GM12878 (cell line): Measurements from ENCODE around the gene CRMP1. TPM values are rescaled to one million over a fixed set of nuclear protein-coding genes. Genes with fewer than 3 reads are reported as not detected.

Experiments used
- ATAC-seq: fragments of 200-7000 bp; cut with Tn5 transposase; 3 replicates; pipeline ENCODE4 v1.9.1; 2020; ENCODE audit warnings: mild to moderate bottlenecking, moderate library complexity
- BruUV-seq: library from RNA; stranded (reverse); fragments of 400-500 nt; replicated peaks from 2 replicates; lab custom pipeline; 2021; lab: Mats Ljungman, UMichigan
- CTCF ChIA-PET: fragments of 300-600 bp; sonication (Branson Sonifier 250); formaldehyde crosslinking; extraction: SDS; loops from one replicate; lab custom pipeline; 2021; ENCODE audit warnings: inconsistent platforms; lab: Yijun Ruan, JAX
- POLR2A ChIA-PET: fragments of 350-600 bp; formaldehyde crosslinking; extraction: SDS; loops from one replicate; lab custom pipeline; 2021; ENCODE audit warnings: inconsistent platforms; lab: Charles Lee
- RAD21 ChIA-PET: fragments of 300-600 bp; sonication (Branson Sonifier 250); formaldehyde crosslinking; loops from one replicate; lab custom pipeline; 2023; ENCODE audit warnings: antibody characterized with exemption; ENCODE audit not compliant: unreplicated experiment; lab: Charles Lee
- SMC1A ChIA-PET: fragments of 300-600 bp; sonication (Branson Sonifier 250); formaldehyde crosslinking; loops from one replicate; lab custom pipeline; 2023; ENCODE audit not compliant: unreplicated experiment, uncharacterized antibody; lab: Charles Lee
- DNase-seq: peaks from one replicate; pipeline ENCODE4 v3.0.0-alpha.2; 2011; ENCODE audit warnings: low read depth, low spot score
- FAIRE-seq: peaks from 3 replicates; lab custom pipeline; 2011; peaks lifted over from hg19 to GRCh38; lab: Jason Lieb, UNC
- H2AFZ ChIP-seq: 2 replicates; pipeline ENCODE4 v1.6.0; 2011; ENCODE audit warnings: low read depth, low read length, control low read depth; ENCODE audit not compliant: control insufficient read depth
- H3K27ac ChIP-seq: 2 replicates; pipeline ENCODE4 v1.5.1; 2011; ENCODE audit warnings: control low read depth; ENCODE audit not compliant: control insufficient read depth, insufficient read depth
- H3K27me3 ChIP-seq, 2 experiments: replicated peaks in 1 of 2; 2 replicates each; pipeline versions ENCODE4 v1.6.0 to v1.6.1; 2011; ENCODE audit warnings: low read length in 1 of 2; ENCODE audit not compliant: control insufficient read depth in 2 of 2, insufficient read depth in 2 of 2
- H3K36me3 ChIP-seq, 2 experiments: 2 replicates each; pipeline ENCODE4 v1.5.1; 2011; ENCODE audit warnings: low read length in 1 of 2; ENCODE audit not compliant: control insufficient read depth in 2 of 2, insufficient read depth in 2 of 2
- H3K4me1 ChIP-seq: 2 replicates; pipeline ENCODE4 v1.6.1; 2011; ENCODE audit warnings: mild to moderate bottlenecking, low read length, moderate library complexity, mixed read lengths; ENCODE audit not compliant: control insufficient read depth, insufficient read depth
- H3K4me2 ChIP-seq: 2 replicates; pipeline ENCODE4 v1.6.0; 2011; ENCODE audit warnings: control low read depth; ENCODE audit not compliant: control insufficient read depth, insufficient read depth
- H3K4me3 ChIP-seq: fragments of 200-600 bp; sonication (generic); 2 replicates; pipeline ENCODE4 v1.5.1; 2016
- H3K79me2 ChIP-seq: 2 replicates; pipeline ENCODE4 v1.6.0; 2011; ENCODE audit warnings: low read length; ENCODE audit not compliant: control insufficient read depth, insufficient read depth
- H3K9ac ChIP-seq: 2 replicates; pipeline ENCODE4 v1.8.0; 2011; ENCODE audit warnings: low read length, control low read depth, mixed read lengths; ENCODE audit not compliant: control insufficient read depth, insufficient read depth
- H3K9me3 ChIP-seq: replicated peaks from 3 replicates; pipeline ENCODE4 v1.5.1; 2011; ENCODE audit warnings: mild to moderate bottlenecking, low read length; ENCODE audit not compliant: control insufficient read depth, insufficient read depth
- H4K20me1 ChIP-seq: 2 replicates; pipeline ENCODE4 v1.6.0; 2011; ENCODE audit not compliant: control insufficient read depth, insufficient read depth
- BACH1 ChIP-seq: fragments of 450-650 bp; IDR thresholded peaks from 2 replicates; pipeline ENCODE4 v1.6.1; 2017; ENCODE audit warnings: mild to moderate bottlenecking, borderline replicate concordance
- CEBPB ChIP-seq, 2 experiments: fragments of 150-350 bp in 1 of 2; IDR thresholded peaks; 2 replicates each; pipeline ENCODE4 v1.6.1; 2012 to 2014; ENCODE audit warnings: low read depth in 2 of 2, low read length in 2 of 2, borderline replicate concordance in 1 of 2, inconsistent platforms in 1 of 2
- CHD4 ChIP-seq: fragments of 200-600 bp; sonication (generic); IDR thresholded peaks from 2 replicates; pipeline ENCODE4 v1.6.1; 2016; ENCODE audit warnings: mild to moderate bottlenecking
- CTCF ChIP-seq, 3 experiments: IDR thresholded peaks in 2 of 3; conservative IDR thresholded peaks in 1 of 3; 2 replicates each; pipeline ENCODE4 v1.5.1; 2011; ENCODE audit warnings: low read depth in 3 of 3, low read length in 3 of 3, mild to moderate bottlenecking in 3 of 3, control low read depth in 2 of 3, moderate library complexity in 2 of 3, inconsistent platforms in 1 of 3, mixed read lengths in 1 of 3; ENCODE audit not compliant: control insufficient read depth in 2 of 3, insufficient read depth in 1 of 3; ENCODE audit errors: extremely low read depth in 1 of 3
- EP300 ChIP-seq, 2 experiments: fragments of 150-350 bp in 1 of 2; IDR thresholded peaks; 2 replicates each; pipeline ENCODE4 v1.6.1; 2011 to 2012; ENCODE audit warnings: low read depth in 2 of 2, low read length in 2 of 2, borderline replicate concordance in 1 of 2, improper control_type of control experiment in 1 of 2, inconsistent platforms in 1 of 2; ENCODE audit not compliant: control insufficient read depth in 1 of 2
- MLLT1 ChIP-seq: fragments of 450-650 bp; IDR thresholded peaks from 2 replicates; pipeline ENCODE4 v1.6.1; 2016; ENCODE audit warnings: mild to moderate bottlenecking
- NR2C2 ChIP-seq: IDR thresholded peaks from 2 replicates; pipeline ENCODE4 v1.6.1; 2011; ENCODE audit warnings: borderline replicate concordance, low read depth; ENCODE audit not compliant: control insufficient read depth, insufficient read length
- RELB ChIP-seq: fragments of 450-650 bp; IDR thresholded peaks from 2 replicates; pipeline ENCODE4 v1.6.1; 2017; ENCODE audit warnings: low read depth, mild to moderate bottlenecking, moderate library complexity
- RUNX3 ChIP-seq: IDR thresholded peaks from 2 replicates; pipeline ENCODE4 v1.6.1; 2012; ENCODE audit warnings: low read length, inconsistent platforms
- ZNF24 ChIP-seq: fragments of 450-650 bp; IDR thresholded peaks from 2 replicates; pipeline ENCODE4 v1.6.1; 2017; ENCODE audit warnings: antibody characterized with exemption, mild to moderate bottlenecking
- WGBS: methylation state at CpG from one replicate; pipeline ENCODE4 v1.1.6; 2016; ENCODE audit warnings: low lambda C conversion rate; ENCODE audit not compliant: insufficient replicate concordance, insufficient coverage; ENCODE audit errors: missing lambda C conversion rate; 5-methylcytosine and 5-hydroxymethylcytosine counted together
- in situ Hi-C: fragments of 300-500 bp; cut with MboI; formaldehyde crosslinking; loops from 9 replicates; pipeline ENCODE4 v1.14.3; 2018; ENCODE audit warnings: mixed read lengths
- intact Hi-C: fragments of 100-400 bp; cut with micrococcal nuclease; formaldehyde crosslinking; loops from one replicate; pipeline ENCODE4 v1.14.2; 2022; ENCODE audit not compliant: unreplicated experiment
- polyA plus RNA-seq, 11 experiments: library from polyadenylated mRNA; depleted of rRNA in 4 of 11; unstranded in 6 of 11; stranded (reverse) in 5 of 11; fragments of >200 nt; fragmentation: Nextera tagmentation in 4 of 11; fragmentation: Illumina TruSeq in 1 of 11; extraction: Ambion mirVana in 4 of 11; extraction: Trizol in 1 of 11; gene quantifications; 1 replicate in 1 of 11; 2 replicates in 10 of 11; pipeline versions ENCODE4 v1.2.1 to v1.2.3, GENCODE V29; 2011 to 2016; ENCODE audit warnings: inconsistent platforms in 2 of 11, missing spikeins in 2 of 11, low read depth in 1 of 11
- total RNA-seq, 4 experiments: library from RNA; depleted of rRNA in 3 of 4; stranded (reverse); fragments of >200 nt in 3 of 4; fragmentation: Illumina TruSeq in 1 of 4; extraction: Trizol in 1 of 4; gene quantifications; 2 replicates each; pipeline versions ENCODE4 v1.2.1 to v1.2.3, GENCODE V29; 2013 to 2021

Gene CRMP1
- total and polyA plus RNA-seq, 10 of the 15 experiments (the other 5 are each of a cell fraction or from before 2014, with no cell fraction given) = 0.03 to 1.4 (median 0.12) TPM; not detected in 2

GRCh38 chr4:5930456-5930855 lies 37.6 kb upstream of the CRMP1 start:
- Histone ChIP-seq H3K79me2 (no peaks in the 10 kb centered on the region), H4K20me1 (no peaks in the 10 kb centered on the region), H3K9ac (no peak overlapping the region), H3K4me2 (no peak overlapping the region), H3K4me1 (no peaks in the 10 kb centered on the region), H3K4me3 (no peak overlapping the region), H3K9me3 (no peaks in the 10 kb centered on the region), H3K27me3 (peaks cover 4 to 5% of the 10 kb centered on the region in 2 experiments; a peak in 3 of 4 replicates), H3K36me3 (no peaks in the 10 kb centered on the region), H2AFZ (no peak overlapping the region), H3K27ac (no peak overlapping the region)
- 39% methylated on average over 8 of the region's 8 CpGs for WGBS
- intact Hi-C loops (no loop called here), in situ Hi-C loops (no loop called here)
- RAD21 ChIA-PET = no interaction called here
- BruUV-seq = no TSS peak
- CTCF ChIA-PET = no interaction called here
- no peak for ATAC-seq
- no peak for FAIRE-seq
- SMC1A ChIA-PET = no interaction called here
- no peak for DNase-seq
- TF ChIP-seq BACH1 = no peak
- no peak for TF ChIP-seq NR2C2
- no peak for TF ChIP-seq ZNF24
- no peak for TF ChIP-seq MLLT1
- POLR2A ChIA-PET = no interaction called here

- intact Hi-C loops (no loop called here), in situ Hi-C loops (no loop called here)
- CTCF ChIA-PET = no interaction called here
- BruUV-seq = no TSS peak
- Histone ChIP-seq H3K9ac (no peak overlapping the region), H4K20me1 (no peaks in the 10 kb centered on the region), H3K4me2 (no peak overlapping the region), H3K9me3 (no peaks in the 10 kb centered on the region), H3K36me3 (no peaks in the 10 kb centered on the region), H3K27me3 (peaks cover 4 to 5% of the 10 kb centered on the region in 2 experiments; a peak in 3 of 4 replicates), H2AFZ (no peak overlapping the region), H3K79me2 (no peaks in the 10 kb centered on the region), H3K4me1 (no peaks in the 10 kb centered on the region), H3K4me3 (no peak overlapping the region), H3K27ac (no peak overlapping the region)
- no peak for DNase-seq
- WGBS = 12% methylated on average over 8 of the region's 8 CpGs
- RAD21 ChIA-PET = no interaction called here
- SMC1A ChIA-PET = no interaction called here
- TF ChIP-seq CEBPB (IDR thresholded peaks at IDR 0.05; ENCODE audit: borderline replicate concordance in 1 of 2, low read depth in 2 of 2, low read length in 2 of 2) (no peak), EP300 (IDR thresholded peaks at IDR 0.05; ENCODE audit: borderline replicate concordance in 1 of 2, control insufficient read depth in 1 of 2, low read depth in 2 of 2, low read length in 2 of 2) (no peak), RUNX3 (no peak), CHD4 (no peak), RELB (no peak), CTCF (IDR thresholded peaks at IDR 0.05 in 2 of 3, conservative IDR thresholded peaks at IDR 0.05 in 1 of 3; ENCODE audit: control insufficient read depth in 2 of 3, extremely low read depth in 1 of 3, insufficient read depth in 1 of 3, low read depth in 3 of 3, low read length in 3 of 3) (no peak)
- POLR2A ChIA-PET = no interaction called here
- no peak for FAIRE-seq
- ATAC-seq = no peak
Observed at GRCh38 chr4:5928844-5929420, 36.0 kb upstream of the CRMP1 start.
